ENCODE data around the gene UNC119. TPM values are rescaled to one million over a fixed set of nuclear protein-coding genes. Genes with fewer than 3 reads are reported as not detected.

The UNC119 gene
- total and polyA plus RNA-seq, 2 of the 13 experiments (the other 11 are each of a cell fraction or from before 2014, with no cell fraction given), result 10.4 to 63.1 TPM

DNA sequence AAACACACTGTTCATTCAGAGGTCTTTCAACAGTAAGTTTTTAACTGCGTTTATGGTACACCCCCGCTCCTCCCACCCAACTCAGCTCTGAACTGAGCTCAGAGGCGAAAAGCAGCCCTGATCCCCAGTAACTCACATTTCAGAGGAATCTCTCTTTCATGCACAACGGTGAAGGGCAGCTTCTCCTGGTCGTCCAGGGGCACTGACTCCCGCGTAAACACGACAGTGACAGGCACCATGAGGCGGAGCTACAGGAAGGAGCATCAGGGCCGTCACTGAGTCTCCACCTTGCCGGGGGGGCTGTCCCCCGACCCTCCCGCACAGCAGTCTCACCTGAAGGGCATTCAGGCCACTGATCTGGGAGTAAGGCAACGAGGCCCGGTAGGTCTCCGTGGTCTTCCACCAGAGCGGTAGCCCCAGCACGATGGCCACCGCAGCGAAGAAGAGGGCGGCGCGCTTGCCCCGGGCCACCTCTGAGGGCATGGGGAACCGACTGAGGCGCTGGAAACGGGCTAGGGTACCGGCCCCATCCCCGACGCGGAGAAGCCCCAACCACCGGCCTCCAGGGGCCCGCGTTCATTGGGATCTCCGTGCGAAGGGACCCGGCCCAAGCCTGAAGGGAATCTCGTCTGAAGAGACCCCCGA is 18.4 kb upstream of the UNC119 start (continued):
- TF ChIP-seq ZBTB39 (CRISPR knock-in tag; IDR thresholded peaks at IDR 0.05) (peak; percentile 42; the same call in 1 of the 2 replicates), NONO (IDR thresholded peaks at IDR 0.05) (no peak), NONO (CRISPR knock-in tag; conservative IDR thresholded peaks at IDR 0.05) (peak; percentile 29; the same call in 1 of the 2 replicates), TOE1 (CRISPR knock-in tag; IDR thresholded peaks at IDR 0.05) (no peak), MED13 (CRISPR knock-in tag; IDR thresholded peaks at IDR 0.05) (no peak), PAX8 (CRISPR knock-in tag; IDR thresholded peaks at IDR 0.05; ENCODE audit: borderline replicate concordance) (no peak), ZNF282 (IDR thresholded peaks at IDR 0.05; ENCODE audit: partially characterized antibody) (no peak), ERF (CRISPR knock-in tag; IDR thresholded peaks at IDR 0.05) (no peak), ZNF605 (CRISPR knock-in tag; IDR thresholded peaks at IDR 0.05) (no peak), REPIN1 (CRISPR knock-in tag; IDR thresholded peaks at IDR 0.05; ENCODE audit: borderline replicate concordance, low read depth) (no peak), MEIS2 (CRISPR knock-in tag; IDR thresholded peaks at IDR 0.05) (peak; percentile 38; the same call in 1 of the 2 replicates), RFX3 (CRISPR knock-in tag; IDR thresholded peaks at IDR 0.05) (no peak), RARA (CRISPR knock-in tag; IDR thresholded peaks at IDR 0.05) (no peak), MXD1 (CRISPR knock-in tag; IDR thresholded peaks at IDR 0.05) (no peak), ARNTL (CRISPR knock-in tag; IDR thresholded peaks at IDR 0.05) (no peak; the same call in 1 of the 2 replicates), TGIF2 (CRISPR knock-in tag; IDR thresholded peaks at IDR 0.05) (peak; percentile 90; the same call in 1 of the 2 replicates), ZNF17 (CRISPR knock-in tag; IDR thresholded peaks at IDR 0.05) (no peak), SPEN (CRISPR knock-in tag; IDR thresholded peaks at IDR 0.05; ENCODE audit: low read depth) (no peak), FIP1L1 (IDR thresholded peaks at IDR 0.05; ENCODE audit: borderline replicate concordance, insufficient read depth, low read depth, low read length) (no peak), HNRNPL (IDR thresholded peaks at IDR 0.05; ENCODE audit: low read depth, low read length) (no peak)
- TF ChIP-seq, protein P1, sequence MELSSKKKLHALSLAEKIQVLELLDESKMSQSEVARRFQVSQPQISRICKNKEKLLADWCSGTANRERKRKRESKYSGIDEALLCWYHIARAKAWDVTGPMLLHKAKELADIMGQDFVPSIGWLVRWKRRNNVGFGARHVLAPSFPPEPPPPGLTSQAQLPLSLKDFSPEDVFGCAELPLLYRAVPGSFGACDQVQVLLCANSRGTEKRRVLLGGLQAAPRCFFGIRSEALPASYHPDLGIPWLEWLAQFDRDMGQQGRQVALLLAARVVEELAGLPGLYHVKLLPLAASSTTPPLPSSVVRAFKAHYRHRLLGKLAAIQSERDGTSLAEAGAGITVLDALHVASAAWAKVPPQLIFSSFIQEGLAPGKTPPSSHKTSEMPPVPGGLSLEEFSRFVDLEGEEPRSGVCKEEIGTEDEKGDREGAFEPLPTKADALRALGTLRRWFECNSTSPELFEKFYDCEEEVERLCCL (CRISPR knock-in tag; IDR thresholded peaks at IDR 0.05; ENCODE audit: borderline replicate concordance), result no peak
- TF ChIP-seq, protein P2, sequence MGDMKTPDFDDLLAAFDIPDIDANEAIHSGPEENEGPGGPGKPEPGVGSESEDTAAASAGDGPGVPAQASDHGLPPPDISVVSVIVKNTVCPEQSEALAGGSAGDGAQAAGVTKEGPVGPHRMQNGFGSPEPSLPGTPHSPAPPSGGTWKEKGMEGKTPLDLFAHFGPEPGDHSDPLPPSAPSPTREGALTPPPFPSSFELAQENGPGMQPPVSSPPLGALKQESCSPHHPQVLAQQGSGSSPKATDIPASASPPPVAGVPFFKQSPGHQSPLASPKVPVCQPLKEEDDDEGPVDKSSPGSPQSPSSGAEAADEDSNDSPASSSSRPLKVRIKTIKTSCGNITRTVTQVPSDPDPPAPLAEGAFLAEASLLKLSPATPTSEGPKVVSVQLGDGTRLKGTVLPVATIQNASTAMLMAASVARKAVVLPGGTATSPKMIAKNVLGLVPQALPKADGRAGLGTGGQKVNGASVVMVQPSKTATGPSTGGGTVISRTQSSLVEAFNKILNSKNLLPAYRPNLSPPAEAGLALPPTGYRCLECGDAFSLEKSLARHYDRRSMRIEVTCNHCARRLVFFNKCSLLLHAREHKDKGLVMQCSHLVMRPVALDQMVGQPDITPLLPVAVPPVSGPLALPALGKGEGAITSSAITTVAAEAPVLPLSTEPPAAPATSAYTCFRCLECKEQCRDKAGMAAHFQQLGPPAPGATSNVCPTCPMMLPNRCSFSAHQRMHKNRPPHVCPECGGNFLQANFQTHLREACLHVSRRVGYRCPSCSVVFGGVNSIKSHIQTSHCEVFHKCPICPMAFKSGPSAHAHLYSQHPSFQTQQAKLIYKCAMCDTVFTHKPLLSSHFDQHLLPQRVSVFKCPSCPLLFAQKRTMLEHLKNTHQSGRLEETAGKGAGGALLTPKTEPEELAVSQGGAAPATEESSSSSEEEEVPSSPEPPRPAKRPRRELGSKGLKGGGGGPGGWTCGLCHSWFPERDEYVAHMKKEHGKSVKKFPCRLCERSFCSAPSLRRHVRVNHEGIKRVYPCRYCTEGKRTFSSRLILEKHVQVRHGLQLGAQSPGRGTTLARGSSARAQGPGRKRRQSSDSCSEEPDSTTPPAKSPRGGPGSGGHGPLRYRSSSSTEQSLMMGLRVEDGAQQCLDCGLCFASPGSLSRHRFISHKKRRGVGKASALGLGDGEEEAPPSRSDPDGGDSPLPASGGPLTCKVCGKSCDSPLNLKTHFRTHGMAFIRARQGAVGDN (CRISPR knock-in tag; IDR thresholded peaks at IDR 0.05), result no peak; the same call in 1 of the 2 replicates
